C4-2B (cell line): ENCODE data around the gene PLS1.
"Not testable (repeated sequence)": the region's sequence is repeated elsewhere in the genome, so short reads cannot be mapped to it uniquely, and the experiment has no call there.

ENCODE experiments used
- H3K27ac ChIP-seq: fragments of 450-650 bp; 2 replicates; pipeline ENCODE4 v1.5.1; 2017
- ZFX ChIP-seq: fragments of 450-650 bp; IDR thresholded peaks from 2 replicates; pipeline ENCODE4 v1.6.1; 2017
- TF ChIP-seq, protein P1 (sequence below): fragments of 450-650 bp; conservative IDR thresholded peaks from 2 replicates; pipeline ENCODE4 v1.5.1; 2017; ENCODE audit warnings: mild to moderate bottlenecking

The PLS1 gene

DNA sequence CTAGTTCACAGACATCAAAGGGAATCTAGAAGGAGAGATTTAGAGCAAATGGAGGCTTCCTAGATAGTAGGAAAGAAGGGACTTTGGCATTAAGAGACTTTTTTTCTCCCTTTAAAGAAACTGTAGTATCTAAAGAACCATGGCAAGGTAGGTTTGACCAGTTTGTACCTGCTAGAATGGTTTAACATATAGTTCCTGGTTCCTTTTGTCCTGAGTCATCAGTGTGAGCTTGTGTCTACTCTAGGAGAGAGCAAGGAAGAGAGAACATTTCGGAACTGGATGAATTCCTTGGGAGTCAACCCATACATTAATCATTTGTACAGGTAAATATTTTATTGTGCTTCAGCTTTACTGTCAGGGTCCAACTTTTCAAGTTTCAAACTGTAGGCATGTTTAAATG is 98.0 kb downstream of the PLS1 start:
- TF ChIP-seq, protein P1, sequence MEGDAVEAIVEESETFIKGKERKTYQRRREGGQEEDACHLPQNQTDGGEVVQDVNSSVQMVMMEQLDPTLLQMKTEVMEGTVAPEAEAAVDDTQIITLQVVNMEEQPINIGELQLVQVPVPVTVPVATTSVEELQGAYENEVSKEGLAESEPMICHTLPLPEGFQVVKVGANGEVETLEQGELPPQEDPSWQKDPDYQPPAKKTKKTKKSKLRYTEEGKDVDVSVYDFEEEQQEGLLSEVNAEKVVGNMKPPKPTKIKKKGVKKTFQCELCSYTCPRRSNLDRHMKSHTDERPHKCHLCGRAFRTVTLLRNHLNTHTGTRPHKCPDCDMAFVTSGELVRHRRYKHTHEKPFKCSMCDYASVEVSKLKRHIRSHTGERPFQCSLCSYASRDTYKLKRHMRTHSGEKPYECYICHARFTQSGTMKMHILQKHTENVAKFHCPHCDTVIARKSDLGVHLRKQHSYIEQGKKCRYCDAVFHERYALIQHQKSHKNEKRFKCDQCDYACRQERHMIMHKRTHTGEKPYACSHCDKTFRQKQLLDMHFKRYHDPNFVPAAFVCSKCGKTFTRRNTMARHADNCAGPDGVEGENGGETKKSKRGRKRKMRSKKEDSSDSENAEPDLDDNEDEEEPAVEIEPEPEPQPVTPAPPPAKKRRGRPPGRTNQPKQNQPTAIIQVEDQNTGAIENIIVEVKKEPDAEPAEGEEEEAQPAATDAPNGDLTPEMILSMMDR: no peak
- TF ChIP-seq ZFX: no peak
- no peak overlapping the region for H3K27ac ChIP-seq

DNA sequence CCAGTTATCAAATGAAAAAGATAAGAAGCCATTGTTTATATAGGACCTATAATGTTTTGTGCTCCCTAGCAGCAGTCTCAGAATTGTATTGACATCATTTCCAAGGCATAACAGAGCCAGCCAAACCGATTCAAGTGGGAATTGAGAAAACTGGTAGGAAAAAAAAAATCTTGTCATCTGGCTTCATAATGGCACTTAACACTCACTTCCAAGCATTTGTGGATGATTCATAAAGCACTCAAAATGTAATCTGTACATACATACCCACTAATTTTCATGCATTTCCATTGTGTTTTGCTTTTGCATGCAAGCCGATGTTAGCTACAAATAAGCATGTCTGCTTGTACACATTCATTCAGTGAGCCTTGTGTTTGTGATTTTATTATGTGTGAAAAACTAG is 109.0 kb downstream of the PLS1 start:
- TF ChIP-seq ZFX: no peak
- TF ChIP-seq, protein P1: no peak
- no peak overlapping the region for H3K27ac ChIP-seq

DNA sequence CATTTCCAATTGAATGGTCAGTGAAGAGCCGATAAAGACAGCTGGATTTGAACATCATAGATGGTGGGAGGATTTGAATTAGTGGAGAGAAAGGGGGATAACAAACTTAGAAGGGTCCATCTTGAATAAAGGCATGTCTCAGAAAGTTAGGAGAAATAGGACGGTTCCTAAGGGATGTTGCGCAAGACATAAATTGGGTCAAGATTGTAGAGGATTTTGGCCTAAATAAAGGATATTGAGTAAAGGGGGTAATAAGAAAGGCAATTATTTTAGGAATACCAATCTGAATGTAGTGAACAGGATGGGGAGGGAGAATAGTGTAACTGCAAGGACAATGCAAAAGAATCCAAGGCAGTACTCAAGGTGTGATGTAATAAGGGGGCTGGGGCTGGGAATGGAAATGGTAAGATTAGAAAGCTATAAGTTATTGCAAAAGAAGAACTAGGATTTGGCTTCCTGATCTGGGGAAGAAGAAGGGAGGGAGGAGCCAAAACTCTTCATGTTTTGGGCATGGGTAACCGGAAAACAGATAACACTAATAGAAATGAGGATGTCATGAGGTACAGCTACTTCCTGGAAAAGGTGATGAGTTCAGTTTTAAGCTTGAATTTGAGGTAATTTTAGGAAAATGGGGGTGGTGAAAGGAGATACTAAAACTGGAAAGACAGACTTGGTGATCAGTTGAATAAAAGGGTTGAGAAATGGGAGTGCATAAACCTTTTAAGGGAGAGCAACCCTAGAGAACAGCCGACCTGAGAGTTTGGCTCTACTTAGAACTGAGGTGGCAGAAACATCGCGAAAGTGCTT is 110.3 kb downstream of the PLS1 start:
- H3K27ac ChIP-seq: no peak overlapping the region
- TF ChIP-seq ZFX: no peak
- TF ChIP-seq, protein P1: no peak

DNA sequence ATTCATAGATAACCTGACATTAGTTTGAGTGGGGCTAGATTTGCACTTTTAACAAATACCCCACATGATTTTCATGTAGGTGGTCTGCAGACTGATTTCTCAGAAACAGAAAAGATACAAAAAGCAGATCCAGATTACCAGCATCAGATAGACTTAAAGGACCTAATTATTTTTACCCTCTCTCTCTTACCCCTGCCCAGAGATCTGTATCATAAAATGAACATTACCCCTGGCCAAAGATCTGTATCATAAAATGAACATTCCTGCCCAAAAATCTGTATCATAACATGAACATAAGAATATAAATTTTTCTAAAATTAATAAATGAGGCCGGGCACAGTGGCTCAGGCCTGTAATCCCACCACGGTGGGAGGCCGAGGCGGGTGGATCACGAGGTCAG is 113.0 kb downstream of the PLS1 start:
- no peak overlapping the region for H3K27ac ChIP-seq
- TF ChIP-seq, protein P1: no peak
- no peak for TF ChIP-seq ZFX

DNA sequence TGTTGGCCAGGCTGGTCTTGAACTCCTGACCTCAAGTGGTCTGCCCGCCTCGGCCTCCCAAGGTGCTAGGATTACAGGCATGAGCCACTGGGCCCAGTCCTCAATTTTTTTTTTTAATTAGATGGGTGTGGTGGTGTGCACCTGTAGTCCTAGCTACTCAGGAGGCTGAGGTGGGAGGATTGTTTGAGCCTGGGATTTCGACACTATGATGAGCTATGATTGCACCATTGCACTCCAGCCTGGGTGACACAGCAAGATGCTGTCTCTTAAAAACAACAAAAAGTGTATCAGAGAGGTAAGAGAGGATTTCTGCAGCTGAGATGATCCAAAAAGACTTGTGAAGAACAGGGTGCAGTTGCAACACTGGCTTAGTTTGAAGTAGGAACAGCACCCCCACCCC is 118.7 kb downstream of the PLS1 start:
- H3K27ac ChIP-seq: not testable (repeated sequence)

DNA sequence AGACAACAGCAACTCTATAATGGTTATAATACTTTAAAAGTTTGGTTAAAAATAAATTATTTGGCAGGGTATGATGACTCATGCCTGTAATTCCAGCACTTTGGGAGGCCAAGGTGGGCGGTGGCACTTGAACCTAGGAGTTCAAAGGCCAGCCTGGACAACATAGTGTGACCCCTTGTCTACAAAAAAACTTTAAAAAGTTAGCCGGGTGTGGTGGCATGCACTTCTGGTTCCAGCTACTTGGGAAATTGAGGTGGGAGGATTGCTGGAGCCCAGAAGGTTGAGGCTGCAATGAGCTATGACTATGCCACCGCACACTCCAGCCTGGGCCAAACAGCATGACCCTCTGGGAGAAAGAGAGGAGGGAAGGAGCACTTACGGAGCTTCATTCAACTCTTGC is 119.9 kb downstream of the PLS1 start:
- TF ChIP-seq, protein P1: no peak
- no peak for TF ChIP-seq ZFX
- no peak overlapping the region for H3K27ac ChIP-seq

DNA sequence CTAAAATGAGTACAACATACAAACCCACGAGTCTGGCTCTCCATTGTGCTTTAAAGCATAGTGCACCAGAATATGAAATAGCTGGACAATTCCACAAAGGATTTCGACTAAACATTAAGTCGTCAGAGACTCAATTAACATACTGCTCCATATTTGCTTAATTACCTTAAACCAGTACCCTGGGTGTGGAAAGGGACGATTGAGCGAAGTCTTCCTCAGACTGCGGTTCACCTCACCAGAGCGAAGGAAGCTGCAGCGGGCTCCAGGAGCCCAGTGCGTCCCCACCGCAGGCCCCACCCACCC is 127.4 kb downstream of the PLS1 start:
- H3K27ac ChIP-seq: no peak overlapping the region
- TF ChIP-seq, protein P1: no peak
- TF ChIP-seq ZFX: no peak
